IMR-90 (cell line): ENCODE results near the gene SRMS. TPM values are rescaled to one million over a fixed set of nuclear protein-coding genes. Genes with fewer than 3 reads are reported as not detected.

ENCODE experiments used
- ATAC-seq: fragments of 200-7000 bp; cut with Tn5 transposase; 2 replicates; pipeline ENCODE4 v1.9.1; 2020; ENCODE audit warnings: low read depth, mild to moderate bottlenecking, moderate library complexity
- BruUV-seq: library from RNA; stranded (reverse); fragments of 400-500 nt; replicated peaks from 2 replicates; lab custom pipeline; 2021; lab: Mats Ljungman, UMichigan
- CTCF ChIA-PET: fragments of 300-600 bp; formaldehyde crosslinking; extraction: SDS; loops from one replicate; lab custom pipeline; 2021; ENCODE audit warnings: antibody characterized with exemption; lab: Yijun Ruan, JAX
- POLR2A ChIA-PET: fragments of 300-600 bp; sonication (Branson Sonifier 250); formaldehyde crosslinking; loops from one replicate; lab custom pipeline; 2022; ENCODE audit warnings: antibody characterized with exemption; ENCODE audit not compliant: unreplicated experiment; lab: Charles Lee
- DNase-seq: peaks from one replicate; pipeline ENCODE4 v3.0.0; 2013
- H2AFZ ChIP-seq: replicated peaks from 2 replicates; pipeline ENCODE3; 2013; ENCODE audit warnings: low read length, mild to moderate bottlenecking; ENCODE audit not compliant: poor library complexity
- H2AK5ac ChIP-seq: 2 replicates; pipeline ENCODE4 v1.6.1; 2013; ENCODE audit warnings: low read depth, low read length, inconsistent platforms
- H2AK9ac ChIP-seq: replicated peaks from 2 replicates; pipeline ENCODE3; 2013; ENCODE audit warnings: mild to moderate bottlenecking, low read depth, low read length, moderate library complexity; ENCODE audit not compliant: poor library complexity
- H2BK120ac ChIP-seq: 2 replicates; pipeline ENCODE4 v1.6.1; 2013; ENCODE audit warnings: low read depth, low read length, inconsistent platforms
- H2BK15ac ChIP-seq: 3 replicates; pipeline ENCODE4 v1.6.1; 2013; ENCODE audit warnings: low read depth, low read length, inconsistent platforms
- H2BK20ac ChIP-seq: 2 replicates; pipeline ENCODE4 v1.6.1; 2013; ENCODE audit warnings: low read depth, mild to moderate bottlenecking, inconsistent platforms, low read length, moderate library complexity
- H2BK5ac ChIP-seq: 2 replicates; pipeline ENCODE4 v1.6.1; 2013; ENCODE audit warnings: mild to moderate bottlenecking, low read depth, low read length, inconsistent platforms; ENCODE audit not compliant: poor library complexity, severe bottlenecking
- H3K14ac ChIP-seq: replicated peaks from 2 replicates; pipeline ENCODE4 v1.6.1; 2013; ENCODE audit warnings: low read depth, low read length, inconsistent platforms
- H3K18ac ChIP-seq: 2 replicates; pipeline ENCODE4 v1.6.1; 2013; ENCODE audit warnings: low read depth, low read length, control low read depth
- H3K23ac ChIP-seq: 2 replicates; pipeline ENCODE4 v1.6.1; 2013; ENCODE audit warnings: low read depth, low read length, inconsistent platforms
- H3K27ac ChIP-seq: 2 replicates; pipeline ENCODE4 v1.5.1; 2013; ENCODE audit warnings: mild to moderate bottlenecking, control low read depth, low read length; ENCODE audit not compliant: insufficient read depth
- H3K27me3 ChIP-seq: 2 replicates; pipeline ENCODE4 v1.6.1; 2013; ENCODE audit warnings: low read length; ENCODE audit not compliant: control insufficient read depth, insufficient read depth
- H3K36me3 ChIP-seq: 2 replicates; pipeline ENCODE4 v1.6.1; 2013; ENCODE audit warnings: low read length, mixed read lengths; ENCODE audit not compliant: control insufficient read depth, insufficient read depth
- H3K4ac ChIP-seq: 2 replicates; pipeline ENCODE4 v1.6.1; 2013; ENCODE audit warnings: low read depth, low read length, inconsistent platforms
- H3K4me1 ChIP-seq: 2 replicates; pipeline ENCODE4 v1.6.1; 2013; ENCODE audit warnings: low read length, mixed read lengths; ENCODE audit not compliant: control insufficient read depth, insufficient read depth
- H3K4me2 ChIP-seq: 2 replicates; pipeline ENCODE4 v1.6.1; 2013; ENCODE audit warnings: low read depth, mild to moderate bottlenecking, control low read depth, low read length, moderate library complexity
- H3K4me3 ChIP-seq: 2 replicates; pipeline ENCODE4 v1.5.1; 2013; ENCODE audit warnings: low read depth, mild to moderate bottlenecking, control low read depth, low read length, moderate library complexity; ENCODE audit not compliant: insufficient read depth
- H3K56ac ChIP-seq: 2 replicates; pipeline ENCODE4 v1.6.1; 2013; ENCODE audit warnings: low read length, inconsistent platforms; ENCODE audit not compliant: insufficient read depth; ENCODE audit errors: extremely low read depth
- H3K79me1 ChIP-seq, 2 experiments: 2 replicates each; pipeline ENCODE4 v1.6.1; 2013; ENCODE audit warnings: low read length in 2 of 2, inconsistent platforms in 1 of 2, low read depth in 1 of 2
- H3K9ac ChIP-seq: 2 replicates; pipeline ENCODE4 v1.6.1; 2013; ENCODE audit warnings: low read depth, low read length, control low read depth
- H3K9me1 ChIP-seq: 2 replicates; pipeline ENCODE4 v1.6.1; 2013; ENCODE audit warnings: low read length, inconsistent platforms; ENCODE audit not compliant: insufficient read depth
- H3K9me3 ChIP-seq: 2 replicates; pipeline ENCODE4 v1.6.1; 2013; ENCODE audit warnings: low read length; ENCODE audit not compliant: control insufficient read depth, insufficient read depth
- H4K20me1 ChIP-seq: 2 replicates; pipeline ENCODE4 v1.6.1; 2013; ENCODE audit warnings: low read length, inconsistent platforms; ENCODE audit not compliant: insufficient read depth
- H4K5ac ChIP-seq: 2 replicates; pipeline ENCODE4 v1.6.1; 2013; ENCODE audit warnings: mild to moderate bottlenecking, low read depth, low read length, control low read depth
- H4K8ac ChIP-seq, 2 experiments: 2 replicates each; pipeline ENCODE4 v1.6.1; 2013; ENCODE audit warnings: low read depth in 2 of 2, low read length in 2 of 2, control low read depth in 1 of 2, inconsistent platforms in 1 of 2
- H4K91ac ChIP-seq: 2 replicates; pipeline ENCODE4 v1.6.1; 2013; ENCODE audit warnings: low read depth, low read length, inconsistent platforms; ENCODE audit not compliant: insufficient read depth
- CEBPB ChIP-seq: IDR thresholded peaks from 2 replicates; pipeline ENCODE4 v1.6.1; 2012; ENCODE audit warnings: low read depth, low read length, improper control_type of control experiment
- CHD1 ChIP-seq: IDR thresholded peaks from 2 replicates; pipeline ENCODE4 v1.6.1; 2012; ENCODE audit warnings: low read depth, low read length, improper control_type of control experiment
- FOS ChIP-seq: fragments of 150-350 bp; IDR thresholded peaks from 2 replicates; pipeline ENCODE4 v1.6.1; 2016; ENCODE audit warnings: low read depth, low read length
- MAZ ChIP-seq: IDR thresholded peaks from 2 replicates; pipeline ENCODE4 v1.6.1; 2012; ENCODE audit warnings: low read depth, mild to moderate bottlenecking, low read length, improper control_type of control experiment, moderate library complexity, borderline replicate concordance
- RAD21 ChIP-seq: IDR thresholded peaks from 2 replicates; pipeline ENCODE4 v1.6.1; 2012; ENCODE audit warnings: low read length, improper control_type of control experiment
- RCOR1 ChIP-seq: IDR thresholded peaks from 2 replicates; pipeline ENCODE4 v1.6.1; 2012; ENCODE audit warnings: mild to moderate bottlenecking, low read length, improper control_type of control experiment; ENCODE audit not compliant: insufficient replicate concordance
- RFX5 ChIP-seq: IDR thresholded peaks from 2 replicates; pipeline ENCODE4 v1.8.0; 2012; ENCODE audit warnings: low read depth, mild to moderate bottlenecking, low read length, moderate library complexity
- SMC3 ChIP-seq: fragments of 150-350 bp; IDR thresholded peaks from 2 replicates; pipeline ENCODE4 v1.6.1; 2016; ENCODE audit warnings: low read depth, mild to moderate bottlenecking, antibody characterized with exemption, low read length, moderate library complexity
- WGBS, 2 experiments: methylation state at CpG; one replicate each; pipeline versions ENCODE4 v1.1.5 to v1.1.7; 2013; ENCODE audit warnings: missing lambda C conversion rate in 2 of 2; ENCODE audit not compliant: insufficient read length in 1 of 2; ENCODE audit errors: extremely low coverage in 2 of 2; 5-methylcytosine and 5-hydroxymethylcytosine counted together
- dilution Hi-C: fragments of 300-500 bp; cut with HindIII; formaldehyde crosslinking; loops from one replicate; pipeline ENCODE4 v1.14.3; 2018; ENCODE audit warnings: low sequenced_read_pairs; ENCODE audit not compliant: unreplicated experiment
- in situ Hi-C: fragments of 300-500 bp; cut with MboI; formaldehyde crosslinking; loops from 3 replicates; pipeline ENCODE4 v1.14.3; 2019; ENCODE audit warnings: low sequenced_read_pairs, inconsistent platforms, mixed read lengths
- intact Hi-C: fragments of 100-400 bp; cut with micrococcal nuclease; formaldehyde crosslinking; loops from 2 replicates; pipeline ENCODE4 v1.10.0; 2022
- polyA plus RNA-seq, 3 experiments: library from polyadenylated mRNA; depleted of rRNA; stranded (reverse); fragments of >200 nt; gene quantifications; 2 replicates each; pipeline ENCODE4 v1.2.3, GENCODE V29; 2012; ENCODE audit warnings: low replicate concordance in 1 of 3
- total RNA-seq: library from RNA; depleted of rRNA; stranded (reverse); fragments of >200 nt; gene quantifications from 2 replicates; pipeline ENCODE4 v1.2.3, GENCODE V29; 2012
- TF ChIP-seq, protein P1 (sequence below): fragments of 150-350 bp; IDR thresholded peaks from 2 replicates; pipeline ENCODE4 v1.6.1; 2017; ENCODE audit warnings: mild to moderate bottlenecking, antibody characterized with exemption, low read length, low read depth
- TF ChIP-seq, protein P2 (sequence below): conservative IDR thresholded peaks from 2 replicates; pipeline ENCODE4 v1.5.1; 2012; ENCODE audit warnings: mild to moderate bottlenecking, low read depth, low read length, improper control_type of control experiment

The SRMS gene
- total and polyA plus RNA-seq, 2 of the 4 experiments (the other 2 are of a cell fraction) = not detected

DNA sequence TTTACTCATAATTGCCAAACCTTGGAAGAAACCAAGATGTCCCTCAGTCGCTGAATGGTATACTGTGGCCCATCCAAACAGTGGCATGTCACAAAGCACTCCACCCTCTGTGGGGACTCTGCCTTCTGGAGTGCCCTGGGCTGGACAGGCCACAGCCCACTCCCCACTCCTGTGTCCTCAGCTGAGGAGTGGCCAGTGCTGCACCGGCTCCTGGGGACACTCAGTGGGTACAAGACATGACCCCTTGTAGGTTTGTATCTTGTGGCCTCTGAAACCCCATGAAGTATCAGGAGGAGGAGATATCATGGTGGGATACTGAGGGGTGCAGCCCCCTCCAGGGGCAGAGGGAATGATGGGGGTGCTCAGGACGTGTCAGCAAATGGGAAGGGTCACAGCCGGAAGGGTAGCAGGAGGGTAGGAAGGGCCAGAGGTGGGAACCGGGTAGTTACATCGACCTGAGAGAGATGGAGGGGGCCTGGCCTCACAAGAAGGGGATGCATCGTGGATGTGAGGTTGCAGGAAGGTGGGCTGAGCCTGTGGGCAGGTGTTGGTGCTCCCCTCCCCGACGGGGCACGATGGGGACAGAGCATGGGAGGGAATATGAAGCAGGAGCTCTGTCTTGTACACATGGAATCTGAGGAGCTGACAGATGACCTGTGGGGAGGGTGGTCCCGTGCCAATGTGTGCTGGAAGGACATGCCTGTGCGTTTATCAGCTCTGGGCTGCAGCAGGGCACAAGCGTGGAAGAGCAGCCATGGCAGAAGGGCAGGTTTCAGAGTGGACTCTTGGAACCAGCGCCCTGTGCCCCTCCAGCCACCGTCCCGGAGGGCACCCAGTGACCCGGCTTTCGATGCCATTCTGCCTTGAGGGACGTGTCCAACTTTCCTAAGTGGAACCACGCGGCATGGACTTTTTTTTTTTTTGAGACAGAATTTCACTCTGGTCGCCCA is 38.3 kb upstream of the SRMS start:
- H3K9ac ChIP-seq = no peak overlapping the region
- no peak overlapping the region for H3K23ac ChIP-seq
- H3K79me1 ChIP-seq = peaks cover 0 to under 1% of the 10 kb centered on the region in 2 experiments; a peak in 1 of 4 replicates
- no peaks in the 10 kb centered on the region for H3K9me3 ChIP-seq
- H2BK5ac ChIP-seq = no peak overlapping the region
- WGBS, 2 experiments = 94% methylated on average over 6 of the region's 22 CpGs; no CpG with 5 or more reads in 1 of the 2 experiments
- no peaks in the 10 kb centered on the region for H3K4me1 ChIP-seq
- no peak overlapping the region for H4K91ac ChIP-seq
- no peaks in the 10 kb centered on the region; the same call in none of the 2 replicates for H4K20me1 ChIP-seq
- H2BK20ac ChIP-seq = no peak overlapping the region
- H3K56ac ChIP-seq = no peak overlapping the region
- POLR2A ChIA-PET = no interaction called here
- H3K18ac ChIP-seq = no peak overlapping the region
- peaks cover 2% of the 10 kb centered on the region; the same call in 1 of the 2 replicates for H3K9me1 ChIP-seq
- TF ChIP-seq FOS = no peak
- TF ChIP-seq, protein P1, sequence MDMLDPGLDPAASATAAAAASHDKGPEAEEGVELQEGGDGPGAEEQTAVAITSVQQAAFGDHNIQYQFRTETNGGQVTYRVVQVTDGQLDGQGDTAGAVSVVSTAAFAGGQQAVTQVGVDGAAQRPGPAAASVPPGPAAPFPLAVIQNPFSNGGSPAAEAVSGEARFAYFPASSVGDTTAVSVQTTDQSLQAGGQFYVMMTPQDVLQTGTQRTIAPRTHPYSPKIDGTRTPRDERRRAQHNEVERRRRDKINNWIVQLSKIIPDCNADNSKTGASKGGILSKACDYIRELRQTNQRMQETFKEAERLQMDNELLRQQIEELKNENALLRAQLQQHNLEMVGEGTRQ = no peak
- no peak for TF ChIP-seq RCOR1
- TF ChIP-seq MAZ = no peak
- TF ChIP-seq CHD1 = no peak
- no peak for TF ChIP-seq RAD21
- TF ChIP-seq, protein P2, sequence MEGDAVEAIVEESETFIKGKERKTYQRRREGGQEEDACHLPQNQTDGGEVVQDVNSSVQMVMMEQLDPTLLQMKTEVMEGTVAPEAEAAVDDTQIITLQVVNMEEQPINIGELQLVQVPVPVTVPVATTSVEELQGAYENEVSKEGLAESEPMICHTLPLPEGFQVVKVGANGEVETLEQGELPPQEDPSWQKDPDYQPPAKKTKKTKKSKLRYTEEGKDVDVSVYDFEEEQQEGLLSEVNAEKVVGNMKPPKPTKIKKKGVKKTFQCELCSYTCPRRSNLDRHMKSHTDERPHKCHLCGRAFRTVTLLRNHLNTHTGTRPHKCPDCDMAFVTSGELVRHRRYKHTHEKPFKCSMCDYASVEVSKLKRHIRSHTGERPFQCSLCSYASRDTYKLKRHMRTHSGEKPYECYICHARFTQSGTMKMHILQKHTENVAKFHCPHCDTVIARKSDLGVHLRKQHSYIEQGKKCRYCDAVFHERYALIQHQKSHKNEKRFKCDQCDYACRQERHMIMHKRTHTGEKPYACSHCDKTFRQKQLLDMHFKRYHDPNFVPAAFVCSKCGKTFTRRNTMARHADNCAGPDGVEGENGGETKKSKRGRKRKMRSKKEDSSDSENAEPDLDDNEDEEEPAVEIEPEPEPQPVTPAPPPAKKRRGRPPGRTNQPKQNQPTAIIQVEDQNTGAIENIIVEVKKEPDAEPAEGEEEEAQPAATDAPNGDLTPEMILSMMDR = no peak
- TF ChIP-seq RFX5 = no peak
- TF ChIP-seq SMC3 = no peak
- TF ChIP-seq CEBPB = no peak
- dilution Hi-C loops = no loop called here
- H3K27me3 ChIP-seq = no peaks in the 10 kb centered on the region
- BruUV-seq = no TSS peak
- H2BK120ac ChIP-seq = no peak overlapping the region
- H3K36me3 ChIP-seq = peaks cover 21% of the 10 kb centered on the region
- ATAC-seq (no peak), DNase-seq (no peak)
- H3K4me2 ChIP-seq = no peak overlapping the region
- intact Hi-C loops = no loop called here
- no peak overlapping the region for H2BK15ac ChIP-seq
- no peak overlapping the region for H3K27ac ChIP-seq
- no peak overlapping the region for H2AK9ac ChIP-seq
- no peak overlapping the region for H2AK5ac ChIP-seq
- H4K5ac ChIP-seq = no peak overlapping the region
- H3K14ac ChIP-seq = no peak overlapping the region
- H4K8ac ChIP-seq = no peak overlapping the region
- no peak overlapping the region for H3K4me3 ChIP-seq
- H3K4ac ChIP-seq = no peak overlapping the region
- no peak overlapping the region for H2AFZ ChIP-seq
- CTCF ChIA-PET = no interaction called here
- in situ Hi-C loops = no loop called here
